ENCODE measurements around the gene ARL13B.
"Not testable (repeated sequence)": the region's sequence is repeated elsewhere in the genome, so short reads cannot be mapped to it uniquely, and the experiment has no call there.

Gene ARL13B

GRCh38 chr3:93961489-93961888 is 18.5 kb upstream of the ARL13B start:
- no peak for DNase-seq
- Histone ChIP-seq H3K36me3 (no peaks in the 10 kb centered on the region), H3K4me3 (ENCODE audit: low read depth, low read length) (no peak overlapping the region), H3K9me3 (no peaks in the 10 kb centered on the region), H3K4me1 (no peaks in the 10 kb centered on the region), H3K27me3 (no peaks in the 10 kb centered on the region)
- no peak for TF ChIP-seq CTCF (IDR thresholded peaks at IDR 0.05; ENCODE audit: low read depth, low read length)

GRCh38 chr3:93962798-93963197 is 17.2 kb upstream of the ARL13B start:
- no peaks in the 10 kb centered on the region for H3K4me1 ChIP-seq
- no peaks in the 10 kb centered on the region for H3K9me3 ChIP-seq
- TF ChIP-seq CTCF (IDR thresholded peaks at IDR 0.05; ENCODE audit: low read depth, low read length), result no peak
- H3K27me3 ChIP-seq, result no peaks in the 10 kb centered on the region
- no peak for DNase-seq
- H3K36me3 ChIP-seq, result no peaks in the 10 kb centered on the region
- H3K4me3 ChIP-seq (ENCODE audit: low read depth, low read length), result no peak overlapping the region

- H3K9me3 ChIP-seq; H3K4me3 ChIP-seq (ENCODE audit: low read depth, low read length); H3K27me3 ChIP-seq; H3K4me1 ChIP-seq; DNase-seq; H3K36me3 ChIP-seq: not testable (repeated sequence)
These were observed 14.8 kb upstream of the ARL13B start for GRCh38 chr3:93965106-93965505.

- no peak overlapping the region for H3K4me3 ChIP-seq (ENCODE audit: low read depth, low read length)
- no peaks in the 10 kb centered on the region for H3K36me3 ChIP-seq
- no peaks in the 10 kb centered on the region for H3K27me3 ChIP-seq
- TF ChIP-seq CTCF (IDR thresholded peaks at IDR 0.05; ENCODE audit: low read depth, low read length), result no peak
- no peaks in the 10 kb centered on the region for H3K9me3 ChIP-seq
- no peaks in the 10 kb centered on the region; the same call in 1 of the 2 replicates for H3K4me1 ChIP-seq
- no peak for DNase-seq
These were observed 10.5 kb upstream of the ARL13B start for GRCh38 chr3:93969443-93969842.

GRCh38 chr3:93969997-93970396 is 10.0 kb upstream of the ARL13B start:
- Histone ChIP-seq H3K9me3 (no peaks in the 10 kb centered on the region), H3K4me1 (no peaks in the 10 kb centered on the region; the same call in 1 of the 2 replicates), H3K36me3 (no peaks in the 10 kb centered on the region), H3K4me3 (ENCODE audit: low read depth, low read length) (no peak overlapping the region), H3K27me3 (no peaks in the 10 kb centered on the region)
- no peak for DNase-seq
- no peak for TF ChIP-seq CTCF (IDR thresholded peaks at IDR 0.05; ENCODE audit: low read depth, low read length)

GRCh38 chr3:93973131-93974126 is 6.5 kb upstream of the ARL13B start, which contains the start of gene PROS1:
Gene PROS1, minus strand, starts transcription at chr3:93973896. Its CDS starts 147 bp downstream, at chr3:93973749.
- no peaks in the 10 kb centered on the region for H3K4me1 ChIP-seq
- TF ChIP-seq CTCF (IDR thresholded peaks at IDR 0.05; ENCODE audit: low read depth, low read length), result peak; percentile 12; the same call in 1 of the 2 replicates
- no peaks in the 10 kb centered on the region for H3K27me3 ChIP-seq
- DNase-seq, result peak; percentile 87
- peak within 1 kb of the TSS; percentile 86 for H3K4me3 ChIP-seq (ENCODE audit: low read depth, low read length)
- no peaks in the 10 kb centered on the region for H3K9me3 ChIP-seq
- no peaks in the 10 kb centered on the region for H3K36me3 ChIP-seq

All from BE2C (cell line).